B cell (primary cell): Measurements from ENCODE around the gene MCF2L. TPM values are rescaled to one million over a fixed set of nuclear protein-coding genes. Genes with fewer than 3 reads are reported as not detected.
"Not testable (repeated sequence)": the region's sequence is repeated elsewhere in the genome, so short reads cannot be mapped to it uniquely, and the experiment has no call there.

Experiments
- ATAC-seq: fragments of 200-7000 bp; cut with Tn5 transposase; one replicate; pipeline ENCODE4 v1.10.0; 2021; ENCODE audit warnings: low read depth, mild to moderate bottlenecking, moderate number of reproducible peaks, moderate library complexity
- CTCF ChIA-PET: fragments of 350-600 bp; sonication (Branson Sonifier 250); formaldehyde crosslinking; loops from one replicate; lab custom pipeline; 2021; ENCODE audit warnings: antibody characterized with exemption, inconsistent platforms; lab: Charles Lee
- POLR2A ChIA-PET: fragments of 350-600 bp; sonication (Branson Sonifier 250); formaldehyde crosslinking; loops from one replicate; lab custom pipeline; 2021; ENCODE audit warnings: antibody characterized with exemption; lab: Charles Lee
- DNase-seq: peaks from one replicate; pipeline ENCODE4 v3.0.0; 2013
- H2AFZ ChIP-seq: 2 replicates; pipeline ENCODE4 v1.6.1; 2012; ENCODE audit warnings: mild to moderate bottlenecking, low read depth, low read length; ENCODE audit not compliant: insufficient read depth, poor library complexity, severe bottlenecking
- H3K27ac ChIP-seq, 2 donors: 1 replicate in 1 of 2; 2 replicates in 1 of 2; pipeline ENCODE4 v1.5.1; 2012 to 2013; ENCODE audit warnings: low read length in 2 of 2, mild to moderate bottlenecking in 2 of 2, moderate library complexity in 1 of 2
- H3K27me3 ChIP-seq, 4 experiments: fragments of 200-600 bp in 1 of 4; sonication (generic) in 1 of 4; replicated peaks in 1 of 4; 1 replicate in 2 of 4; 2 replicates in 2 of 4; pipeline versions ENCODE4 v1.6.1 to v1.7.0; 2013 to 2016; ENCODE audit warnings: low read length in 3 of 4, mild to moderate bottlenecking in 2 of 4, mixed read lengths in 1 of 4, moderate library complexity in 1 of 4; ENCODE audit not compliant: insufficient read depth in 4 of 4, control insufficient read depth in 3 of 4; ENCODE audit errors: control extremely low read depth in 1 of 4
- H3K36me3 ChIP-seq, 2 experiments: replicated peaks in 1 of 2; 1 replicate in 1 of 2; 2 replicates in 1 of 2; pipeline versions ENCODE4 v1.6.1 to v1.7.1; 2013; ENCODE audit warnings: low read length in 1 of 2; ENCODE audit not compliant: insufficient read depth in 2 of 2, control insufficient read depth in 1 of 2; ENCODE audit errors: control extremely low read depth in 1 of 2, extremely low read depth in 1 of 2
- H3K4me1 ChIP-seq, 2 donors: fragments of 200-600 bp in 1 of 2; sonication (generic) in 1 of 2; 1 replicate in 1 of 2; 2 replicates in 1 of 2; pipeline versions ENCODE4 v1.5.1 to v1.6.1; 2013 to 2017; ENCODE audit warnings: low read length in 2 of 2; ENCODE audit not compliant: control insufficient read depth in 2 of 2, insufficient read depth in 2 of 2
- H3K4me2 ChIP-seq: replicated peaks from 2 replicates; pipeline ENCODE3; 2012; ENCODE audit warnings: mild to moderate bottlenecking, low read depth, low read length; ENCODE audit not compliant: poor library complexity, severe bottlenecking
- H3K4me3 ChIP-seq, 5 experiments: fragments of 200-600 bp in 1 of 5; sonication (generic) in 1 of 5; 1 replicate in 3 of 5; 2 replicates in 2 of 5; pipeline versions ENCODE4 v1.5.1 to v1.7.0; 2011 to 2016; ENCODE audit warnings: low read length in 4 of 5, mild to moderate bottlenecking in 4 of 5, low read depth in 2 of 5, control low read depth in 1 of 5, moderate library complexity in 1 of 5; ENCODE audit not compliant: insufficient read depth in 1 of 5; ENCODE audit errors: control extremely low read depth in 1 of 5, extremely low read depth in 1 of 5
- H3K79me2 ChIP-seq: fragments of 200-600 bp; sonication (generic); one replicate; pipeline ENCODE4 v1.6.0; 2016; ENCODE audit warnings: low read length; ENCODE audit not compliant: control insufficient read depth, insufficient read depth
- H3K9ac ChIP-seq: fragments of 200-600 bp; sonication (generic); 2 replicates; pipeline ENCODE4 v1.6.1; 2017; ENCODE audit warnings: mild to moderate bottlenecking, low read length, moderate library complexity
- H3K9me3 ChIP-seq, 3 donors: one replicate each; pipeline versions ENCODE4 v1.6.1 to v1.7.1; 2013; ENCODE audit warnings: low read length in 2 of 3; ENCODE audit not compliant: control insufficient read depth in 2 of 3, insufficient read depth in 1 of 3; ENCODE audit errors: control extremely low read depth in 1 of 3
- H4K20me1 ChIP-seq: 2 replicates; pipeline ENCODE4 v1.6.0; 2012; ENCODE audit warnings: mild to moderate bottlenecking, low read length; ENCODE audit not compliant: insufficient read depth, control insufficient read depth, poor library complexity, severe bottlenecking
- H3K27ac Mint-ChIP-seq: one replicate; pipeline ENCODE4 v1.8.0; 2021; ENCODE audit warnings: mixed read lengths
- H3K27me3 Mint-ChIP-seq: one replicate; pipeline ENCODE4 v1.8.0; 2021; ENCODE audit warnings: mixed read lengths
- H3K4me1 Mint-ChIP-seq: one replicate; pipeline ENCODE4 v1.8.0; 2021; ENCODE audit warnings: mixed read lengths
- H3K4me3 Mint-ChIP-seq: one replicate; pipeline ENCODE4 v1.8.0; 2021; ENCODE audit warnings: mixed read lengths
- H3K9me3 Mint-ChIP-seq: one replicate; pipeline ENCODE4 v1.8.0; 2022; ENCODE audit warnings: mixed read lengths; ENCODE audit not compliant: insufficient read depth
- EZH2 ChIP-seq: IDR thresholded peaks from 2 replicates; pipeline ENCODE4 v1.6.1; 2012; ENCODE audit warnings: borderline replicate concordance, low read depth, mild to moderate bottlenecking, moderate library complexity, low read length; ENCODE audit not compliant: insufficient read depth, poor library complexity, severe bottlenecking
- WGBS: methylation state at CpG from one replicate; pipeline ENCODE4 v1.1.5; 2013; ENCODE audit warnings: missing lambda C conversion rate; ENCODE audit not compliant: insufficient coverage; 5-methylcytosine and 5-hydroxymethylcytosine counted together
- intact Hi-C: fragments of 100-400 bp; cut with micrococcal nuclease; formaldehyde crosslinking; loops from one replicate; pipeline ENCODE4 v1.10.0; 2022
- polyA plus RNA-seq: library from polyadenylated mRNA; depleted of rRNA; stranded (reverse); fragments of >200 nt; gene quantifications from 2 replicates; pipeline ENCODE4 v1.2.3, GENCODE V29; 2012
- total RNA-seq, 2 donors: library from RNA; stranded (reverse); fragments of 120-200 nt in 1 of 2; gene quantifications; 1 replicate in 1 of 2; 2 replicates in 1 of 2; pipeline versions ENCODE4 v1.2.3 to v1.2.4, GENCODE V29; 2013 to 2022
- TF ChIP-seq, protein P1 (sequence below): fragments of 200-600 bp; IDR thresholded peaks from one replicate; pipeline ENCODE4 v1.8.0; 2022; ENCODE audit warnings: antibody characterized with exemption, mild to moderate bottlenecking

The MCF2L gene
- total and polyA plus RNA-seq, 2 donors (not counting 1 experiment from before 2014, with no cell fraction given): 3.7 to 8.2 TPM

DNA sequence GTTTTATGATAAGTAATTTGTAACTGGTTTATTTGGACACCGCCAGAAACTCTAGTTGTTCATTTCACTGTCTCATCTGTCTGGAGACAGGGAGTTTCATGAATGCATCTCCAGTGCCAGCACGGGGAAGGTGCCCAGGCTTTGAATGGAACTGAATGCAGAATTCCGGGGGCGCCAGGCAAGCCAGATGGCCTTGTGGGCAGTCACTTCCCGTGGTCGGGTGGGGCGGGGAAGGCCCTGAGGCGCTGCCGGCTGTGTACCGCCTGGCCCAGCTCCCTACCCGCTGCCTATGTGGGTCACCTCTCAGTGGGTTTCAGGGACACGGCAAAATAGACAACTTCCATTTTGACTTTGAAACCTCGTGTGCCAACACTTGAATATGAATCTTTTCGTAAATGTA, 28.8 kb upstream of the MCF2L start:
- no peaks in the 10 kb centered on the region for H3K9me3 Mint-ChIP-seq
- Histone ChIP-seq H3K4me2 (no peak overlapping the region), H3K27ac (no peak overlapping the region), H3K4me1 (peaks cover 12 to 14% of the 10 kb centered on the region in 2 donors), H3K9ac (no peak overlapping the region), H3K27me3 (peaks cover 0 to 22% (median 7%) of the 10 kb centered on the region in 4 experiments), H3K4me3 (no peak overlapping the region), H4K20me1 (no peaks in the 10 kb centered on the region), H3K79me2 (peaks cover 4% of the 10 kb centered on the region), H3K36me3 (no peaks in the 10 kb centered on the region), H3K9me3 (no peaks in the 10 kb centered on the region), H2AFZ (no peak overlapping the region)
- no peak overlapping the region for H3K27ac Mint-ChIP-seq
- DNase-seq: no peak
- no peak for ATAC-seq
- TF ChIP-seq, protein P1, sequence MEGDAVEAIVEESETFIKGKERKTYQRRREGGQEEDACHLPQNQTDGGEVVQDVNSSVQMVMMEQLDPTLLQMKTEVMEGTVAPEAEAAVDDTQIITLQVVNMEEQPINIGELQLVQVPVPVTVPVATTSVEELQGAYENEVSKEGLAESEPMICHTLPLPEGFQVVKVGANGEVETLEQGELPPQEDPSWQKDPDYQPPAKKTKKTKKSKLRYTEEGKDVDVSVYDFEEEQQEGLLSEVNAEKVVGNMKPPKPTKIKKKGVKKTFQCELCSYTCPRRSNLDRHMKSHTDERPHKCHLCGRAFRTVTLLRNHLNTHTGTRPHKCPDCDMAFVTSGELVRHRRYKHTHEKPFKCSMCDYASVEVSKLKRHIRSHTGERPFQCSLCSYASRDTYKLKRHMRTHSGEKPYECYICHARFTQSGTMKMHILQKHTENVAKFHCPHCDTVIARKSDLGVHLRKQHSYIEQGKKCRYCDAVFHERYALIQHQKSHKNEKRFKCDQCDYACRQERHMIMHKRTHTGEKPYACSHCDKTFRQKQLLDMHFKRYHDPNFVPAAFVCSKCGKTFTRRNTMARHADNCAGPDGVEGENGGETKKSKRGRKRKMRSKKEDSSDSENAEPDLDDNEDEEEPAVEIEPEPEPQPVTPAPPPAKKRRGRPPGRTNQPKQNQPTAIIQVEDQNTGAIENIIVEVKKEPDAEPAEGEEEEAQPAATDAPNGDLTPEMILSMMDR: no peak
- no peak for TF ChIP-seq EZH2
- CTCF ChIA-PET: interaction anchor here (0.8 to 1.3 kb wide), 3 partner anchors 10 to 458 kb away, joined by 3 to 4 read pairs (median 3); no protein-coding TSS in a partner anchor
- intact Hi-C loops: no loop called here
- peaks cover 18% of the 10 kb centered on the region for H3K27me3 Mint-ChIP-seq
- H3K4me3 Mint-ChIP-seq: no peak overlapping the region
- 18% methylated on average over 11 of the region's 14 CpGs for WGBS
- POLR2A ChIA-PET: no interaction called here
- peaks cover 4% of the 10 kb centered on the region for H3K4me1 Mint-ChIP-seq

DNA sequence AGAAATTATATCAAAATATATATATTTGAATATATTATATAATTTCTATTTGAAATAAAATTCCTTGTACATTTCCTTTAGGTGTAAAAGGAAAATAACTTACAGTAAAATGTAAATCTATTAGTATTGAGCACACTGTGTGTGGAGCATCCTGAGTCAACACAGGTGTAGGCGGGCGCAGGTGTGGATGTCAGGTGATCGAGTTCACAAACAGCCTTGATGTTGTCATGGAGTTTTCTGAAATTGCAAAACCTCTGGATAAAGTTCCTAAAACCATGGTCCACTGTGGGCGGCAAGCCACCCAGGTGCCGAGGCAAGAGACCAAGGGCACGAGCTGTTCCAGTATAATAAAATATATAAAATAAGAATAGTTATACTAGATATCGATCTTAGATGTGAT, 27.7 kb upstream of the MCF2L start:
- H3K36me3 ChIP-seq: no peaks in the 10 kb centered on the region
- 86% methylated on average over 3 of the region's 7 CpGs for WGBS
- POLR2A ChIA-PET: no interaction called here
- H3K27me3 ChIP-seq: peaks cover 0 to 26% (median 7%) of the 10 kb centered on the region in 4 experiments
- no peaks in the 10 kb centered on the region for H3K9me3 Mint-ChIP-seq
- no peaks in the 10 kb centered on the region for H3K9me3 ChIP-seq
- TF ChIP-seq, protein P1: no peak
- TF ChIP-seq EZH2: no peak
- H3K27ac ChIP-seq: no peak overlapping the region
- H3K4me3 ChIP-seq: no peak overlapping the region
- H3K4me2 ChIP-seq: no peak overlapping the region
- intact Hi-C loops: no loop called here
- DNase-seq (no peak), ATAC-seq (no peak)
- H2AFZ ChIP-seq: no peak overlapping the region
- H3K4me1 ChIP-seq: peaks cover 12 to 14% of the 10 kb centered on the region in 2 donors
- peaks cover 4% of the 10 kb centered on the region for H3K4me1 Mint-ChIP-seq
- H3K27ac Mint-ChIP-seq: no peak overlapping the region
- no peak overlapping the region for H3K9ac ChIP-seq
- no peak overlapping the region for H3K4me3 Mint-ChIP-seq
- H4K20me1 ChIP-seq: no peaks in the 10 kb centered on the region
- peaks cover 4% of the 10 kb centered on the region for H3K79me2 ChIP-seq
- peaks cover 20% of the 10 kb centered on the region for H3K27me3 Mint-ChIP-seq
- CTCF ChIA-PET: no interaction called here

DNA sequence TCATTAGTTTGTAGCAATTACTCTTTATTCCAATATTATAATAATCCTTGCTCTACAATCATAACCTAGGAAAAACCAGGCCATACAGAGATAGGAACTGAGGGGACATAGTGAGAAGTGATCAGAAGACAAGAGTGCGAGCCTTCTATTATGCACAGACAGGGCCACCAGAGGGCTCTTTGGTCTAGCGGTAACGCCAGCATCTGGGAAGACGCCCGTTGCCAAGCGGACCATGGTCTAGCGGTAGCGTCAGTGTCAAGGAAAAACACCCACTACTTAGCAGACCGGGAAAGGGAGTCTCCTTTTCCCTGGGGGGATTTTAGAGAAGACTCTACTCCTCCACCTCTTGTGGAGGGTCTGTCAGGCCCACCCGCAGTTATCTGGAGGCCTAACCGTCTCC, 27.2 kb upstream of the MCF2L start:
- WGBS: 100% methylated on average over 1 of the region's 11 CpGs
- Histone ChIP-seq H3K27me3 (peaks cover 0 to 29% (median 7%) of the 10 kb centered on the region in 4 experiments), H3K4me1 (peaks cover 12 to 14% of the 10 kb centered on the region in 2 donors)
- H3K4me3 ChIP-seq, H3K9ac ChIP-seq, H3K9me3 ChIP-seq, H3K4me1 Mint-ChIP-seq, H3K27ac ChIP-seq, POLR2A ChIA-PET, H3K79me2 ChIP-seq, H4K20me1 ChIP-seq, H2AFZ ChIP-seq, H3K36me3 ChIP-seq, H3K4me3 Mint-ChIP-seq, H3K27ac Mint-ChIP-seq, ATAC-seq, H3K9me3 Mint-ChIP-seq, H3K4me2 ChIP-seq, DNase-seq: not testable (repeated sequence)
- intact Hi-C loops: loop anchor here (2.0 kb wide), 3 partner anchors 27 to 267 kb away; partner anchors contain the start of genes CUL4A, MCF2L and PCID2
- CTCF ChIA-PET: interaction anchor here (1.7 to 3.0 kb wide), 3 partner anchors 68 to 621 kb away, joined by 5 to 20 read pairs (median 6); no protein-coding TSS in a partner anchor
- H3K27me3 Mint-ChIP-seq: peaks cover 24% of the 10 kb centered on the region
